Ramos (cell line): ENCODE measurements around the gene FBXO17.
"Not testable (repeated sequence)": the region's sequence is repeated elsewhere in the genome, so short reads cannot be mapped to it uniquely, and the experiment has no call there.

ENCODE experiments used
- in situ Hi-C: fragments of 300-500 bp; cut with MboI; formaldehyde crosslinking; loops from one replicate; pipeline ENCODE4 v1.14.3; 2022; ENCODE audit warnings: low sequenced_read_pairs; ENCODE audit not compliant: unreplicated experiment

The FBXO17 gene

DNA sequence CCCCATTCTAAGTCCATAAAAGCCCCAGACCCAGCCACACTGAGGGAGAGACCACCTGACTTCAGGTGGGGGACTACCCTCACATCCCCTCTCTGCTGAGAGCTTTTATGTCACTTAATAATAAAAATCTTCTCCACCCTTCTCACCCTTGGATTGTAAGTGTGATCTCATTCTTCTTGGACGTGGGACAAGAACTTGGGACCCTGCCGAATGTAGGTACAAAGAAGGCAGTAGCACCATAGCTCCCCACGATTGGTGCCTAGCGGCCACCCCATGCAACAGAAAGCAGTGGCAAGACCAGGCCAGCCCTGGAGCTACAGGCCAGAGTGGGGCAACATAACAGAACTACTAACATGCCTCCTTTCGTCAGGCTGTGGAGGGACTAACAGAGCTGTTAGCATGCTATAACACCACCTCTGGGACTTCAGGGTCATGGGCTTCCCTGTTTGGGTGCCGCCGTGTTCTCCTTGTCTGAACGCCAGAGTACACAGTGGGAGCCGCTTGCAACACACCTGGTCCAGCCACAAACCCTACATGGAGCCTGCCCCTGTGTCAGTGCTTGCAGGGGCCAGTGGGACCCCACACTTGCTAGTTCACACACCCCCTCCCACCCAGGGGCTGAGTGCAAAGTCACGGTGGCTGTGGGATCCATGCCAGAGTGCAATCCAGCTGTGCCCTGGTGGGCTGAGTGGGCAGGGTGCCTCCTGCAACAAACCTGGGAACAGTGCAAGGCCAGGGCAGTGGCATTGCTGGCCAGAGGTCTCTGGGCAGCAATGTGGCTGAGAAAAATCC lies 5.2 kb upstream of the FBXO17 start:
- in situ Hi-C loops, result no loop called here

DNA sequence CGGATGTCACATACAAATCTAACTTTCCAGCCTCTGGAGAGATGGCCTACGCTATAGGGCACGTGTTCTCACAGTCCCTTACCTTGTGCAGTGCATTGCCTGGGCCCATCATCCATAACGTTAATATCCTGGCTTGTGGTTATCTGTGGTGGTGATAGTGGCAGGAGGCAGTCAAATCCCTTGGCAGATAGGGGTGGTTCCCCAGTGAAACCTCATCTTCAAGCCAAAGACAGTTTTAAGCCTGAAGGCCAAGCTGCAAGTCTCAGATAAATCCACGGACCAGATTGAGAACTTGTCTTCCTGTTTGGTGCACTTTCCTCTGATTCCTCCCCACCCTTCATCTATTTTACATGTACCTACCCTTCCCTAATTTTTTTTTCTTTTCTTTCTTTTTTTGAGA lies 4.3 kb upstream of the FBXO17 start:
- in situ Hi-C loops, result no loop called here

DNA sequence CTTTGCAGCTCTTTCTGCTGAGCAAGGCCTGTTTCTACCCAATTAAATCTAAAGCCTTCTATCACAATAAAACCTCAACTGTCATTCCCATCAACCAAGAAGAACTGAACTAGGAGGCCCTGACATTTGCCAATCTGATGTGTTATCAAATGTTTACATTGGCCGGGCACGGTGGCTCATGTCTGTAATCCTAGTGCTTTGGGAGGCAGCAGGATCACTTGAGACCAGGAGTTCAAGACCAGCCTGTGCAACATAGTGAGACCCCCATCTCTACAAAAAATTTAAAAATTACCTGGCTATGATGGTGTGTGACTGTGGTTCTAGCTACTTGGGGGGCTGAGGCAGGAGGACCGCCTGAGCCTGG lies 2.8 kb upstream of the FBXO17 start:
- in situ Hi-C loops, result no loop called here

DNA sequence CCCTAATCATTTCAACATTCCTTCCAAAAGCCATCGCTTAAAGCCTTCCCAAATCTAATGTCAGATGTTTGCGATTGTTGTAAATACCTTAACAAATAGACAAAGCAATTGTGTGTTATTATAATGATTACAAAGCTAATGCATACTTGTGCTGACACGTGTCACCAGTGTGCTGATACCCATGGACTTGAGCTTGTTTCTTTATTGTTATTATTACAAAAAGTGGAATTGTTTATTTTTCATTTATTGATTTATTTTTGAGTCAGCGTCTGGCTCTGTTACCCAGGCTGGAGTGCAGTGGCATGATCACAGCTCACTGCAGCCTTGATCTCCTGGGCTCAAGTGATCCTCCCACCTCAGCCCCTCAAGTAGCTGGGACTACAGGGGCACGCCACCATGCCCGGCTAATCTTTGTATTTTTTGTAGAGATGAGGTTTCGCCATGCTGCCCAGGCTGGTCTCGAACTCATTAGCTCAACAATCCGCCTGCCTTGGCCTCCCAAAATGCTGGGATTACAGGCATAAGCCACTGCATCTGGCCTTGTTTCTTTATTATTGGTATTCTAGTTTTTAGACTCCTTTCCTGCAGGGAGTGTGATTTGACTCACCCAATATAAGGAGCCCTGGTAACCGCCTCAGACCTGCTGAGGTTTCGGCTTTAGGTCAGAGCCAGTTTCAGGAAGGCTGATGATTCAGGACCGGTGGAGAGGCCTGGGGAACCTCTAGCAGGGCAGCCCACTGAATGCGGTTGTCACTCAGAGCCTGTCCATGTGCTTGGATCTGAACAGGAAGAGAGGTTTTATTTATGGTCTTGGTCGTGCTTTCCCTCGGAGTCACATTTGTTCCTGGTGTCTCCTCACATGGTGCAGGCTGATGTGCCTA lies 2.1 kb upstream of the FBXO17 start:
- in situ Hi-C loops, result no loop called here

DNA sequence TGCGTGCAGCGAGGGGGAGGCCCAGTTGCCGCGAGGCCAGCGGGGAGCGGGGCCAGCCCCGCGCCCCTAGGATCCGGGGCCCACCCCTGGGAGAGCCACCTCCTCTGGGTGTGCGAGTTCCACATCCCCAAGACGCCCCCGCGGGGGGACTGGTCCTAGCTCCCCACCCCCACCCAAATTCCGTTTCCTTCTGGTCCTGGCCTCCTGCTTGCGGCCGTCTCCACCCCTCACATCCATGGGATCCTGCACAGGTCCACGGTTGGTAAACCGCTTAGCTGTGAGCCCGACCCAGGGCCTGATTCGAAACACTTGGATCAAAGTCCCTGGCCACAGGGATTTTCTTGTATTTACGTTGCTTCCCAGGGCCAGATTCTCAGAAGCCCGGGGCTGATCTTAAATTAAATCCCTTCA lies 324 bp upstream of the FBXO17 start:
- in situ Hi-C loops, result no loop called here

DNA sequence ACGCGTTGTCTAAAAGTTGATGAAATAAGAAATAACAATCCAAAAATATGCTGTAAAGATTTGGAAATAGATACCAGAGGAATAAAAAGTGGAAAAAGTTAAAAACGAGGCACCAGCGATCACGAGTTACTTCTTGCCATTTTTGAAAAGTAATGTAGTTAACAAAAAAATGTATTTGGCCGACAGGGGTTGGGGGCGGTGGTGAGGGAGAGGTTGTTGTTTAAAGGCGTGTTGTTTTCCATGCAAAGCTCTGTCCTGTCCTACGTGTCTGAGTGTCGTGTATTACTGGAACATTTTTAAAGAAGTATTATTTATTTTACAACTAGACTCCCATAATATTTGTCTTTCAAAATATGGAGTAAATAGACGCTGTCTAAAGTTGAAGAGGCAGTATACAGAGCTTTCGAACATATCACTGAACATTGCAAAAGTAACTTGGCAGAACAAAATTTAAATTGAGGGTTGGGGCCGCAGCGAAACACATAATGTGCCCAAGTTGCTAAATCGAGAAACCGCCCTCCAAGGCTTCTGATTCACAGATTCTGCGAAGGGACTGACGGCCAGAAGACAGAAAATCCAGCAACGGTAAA lies 823 bp downstream of the FBXO17 start:
- in situ Hi-C loops, result no loop called here

DNA sequence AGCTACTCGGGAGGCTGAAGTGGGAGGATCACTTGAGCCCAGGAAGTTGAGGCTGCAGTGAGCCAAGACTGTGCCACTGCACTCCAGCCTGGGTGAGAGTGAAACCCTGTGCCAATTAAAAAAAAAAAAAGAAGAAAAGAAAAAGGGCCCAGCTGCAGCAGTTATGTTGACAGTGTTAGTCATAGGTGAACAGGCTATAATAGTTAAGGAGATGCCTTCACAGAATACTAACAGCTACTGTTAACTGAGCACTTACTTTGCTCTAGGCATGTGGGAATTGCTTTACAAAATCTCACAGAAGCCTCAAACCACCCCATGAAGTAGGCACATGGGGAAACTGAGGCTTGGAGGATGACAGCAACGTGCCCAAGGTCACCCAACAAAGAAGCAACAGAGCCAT lies 3.9 kb downstream of the FBXO17 start:
- in situ Hi-C loops, result no loop called here

DNA sequence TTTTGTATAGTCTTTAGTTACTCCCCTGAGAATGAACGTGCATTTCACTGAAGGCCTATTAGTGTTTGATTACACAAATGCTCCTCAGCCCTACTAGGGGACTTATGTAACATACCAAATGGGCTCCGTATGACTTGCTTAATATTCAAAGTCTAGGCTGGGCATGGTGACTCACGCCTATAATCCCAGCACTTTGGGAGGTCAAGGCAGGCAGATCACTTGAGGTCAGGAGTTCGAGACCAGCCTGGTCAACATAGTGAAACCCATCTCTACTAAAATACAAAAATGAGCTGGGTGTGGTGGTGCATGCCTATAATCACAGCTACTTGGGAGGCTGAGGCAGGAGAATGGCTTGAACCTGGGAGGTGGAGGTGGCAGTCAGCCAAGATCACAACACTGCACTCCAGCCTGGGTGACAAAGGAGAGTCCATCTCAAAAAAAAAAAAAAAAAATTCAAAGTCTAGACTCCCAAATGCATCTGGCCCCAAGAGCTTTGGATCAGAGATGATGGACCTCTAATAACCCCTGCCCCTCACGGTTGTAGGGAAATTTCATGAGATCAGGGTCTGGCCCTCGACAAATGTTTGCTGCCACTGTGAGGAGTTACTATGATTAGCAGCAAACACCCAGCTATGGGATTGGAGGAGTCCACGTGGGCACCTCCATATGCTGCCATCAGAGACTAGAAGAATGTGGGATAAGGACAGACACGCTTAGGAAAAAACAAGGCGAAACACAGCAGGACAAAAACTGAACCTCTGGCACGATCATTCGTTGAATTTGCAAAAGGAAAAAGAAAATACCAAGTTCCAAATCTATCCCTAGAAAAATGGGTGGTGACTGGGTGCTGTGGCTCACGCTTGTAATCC lies 4.6 kb downstream of the FBXO17 start:
- in situ Hi-C loops, result no loop called here

DNA sequence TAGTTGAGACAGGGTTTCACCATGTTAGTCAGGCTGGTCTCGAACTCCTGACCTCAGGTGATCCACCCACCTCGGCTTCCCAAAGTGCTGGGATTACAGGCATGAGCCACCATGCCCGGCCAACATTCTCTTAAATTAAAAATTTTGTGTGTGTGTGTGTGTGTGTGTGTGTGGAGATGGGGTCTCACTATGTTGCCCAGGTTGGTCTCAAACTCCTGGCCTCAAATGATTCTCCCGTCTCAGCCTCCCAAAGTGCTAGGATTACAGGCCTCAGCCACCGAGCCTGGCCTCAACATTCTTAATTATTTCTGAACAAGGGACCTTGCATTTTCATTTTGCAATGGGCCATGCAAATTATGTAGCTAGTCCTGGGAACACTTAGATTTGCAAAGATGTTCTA lies 9.4 kb downstream of the FBXO17 start:
- in situ Hi-C loops, result not testable (repeated sequence)

DNA sequence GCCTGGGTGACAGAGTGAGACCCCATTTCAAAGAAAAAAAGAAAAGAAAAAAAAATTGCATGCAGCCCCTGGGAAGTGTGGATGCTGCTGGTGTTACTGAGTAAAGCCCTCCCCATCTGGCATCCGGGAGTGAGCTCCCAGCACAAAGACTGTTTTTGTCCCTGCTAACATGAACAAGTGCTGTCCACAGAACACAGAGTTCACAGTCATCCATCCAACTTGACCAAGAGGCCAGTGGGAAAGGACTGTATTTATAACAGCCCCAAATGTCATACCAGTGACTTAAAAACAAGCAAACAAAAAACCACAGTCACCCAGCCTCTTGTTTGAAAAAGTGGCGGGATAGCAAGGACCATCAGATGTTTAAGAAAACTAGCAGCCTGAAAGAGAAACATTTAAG lies 10.8 kb downstream of the FBXO17 start:
- in situ Hi-C loops, result no loop called here

DNA sequence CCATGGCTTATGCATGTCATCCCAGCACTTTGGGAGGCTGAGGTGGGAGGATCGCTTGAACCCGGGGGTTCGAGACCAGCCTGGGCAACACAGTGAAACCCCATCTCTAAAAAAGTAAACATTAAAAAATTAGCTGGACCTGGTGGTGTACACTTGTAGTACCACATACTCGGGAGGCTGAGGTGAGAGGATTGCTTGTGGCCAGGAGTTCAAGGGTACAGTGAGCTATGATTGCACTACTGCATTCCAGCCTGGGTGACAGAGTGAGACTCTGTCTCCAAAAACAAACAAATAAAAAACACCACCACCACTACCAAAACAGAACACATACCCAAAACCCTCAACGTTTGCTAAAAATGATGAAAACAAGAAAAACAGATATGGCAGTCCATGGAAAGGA lies 15.9 kb downstream of the FBXO17 start:
- in situ Hi-C loops, result no loop called here

DNA sequence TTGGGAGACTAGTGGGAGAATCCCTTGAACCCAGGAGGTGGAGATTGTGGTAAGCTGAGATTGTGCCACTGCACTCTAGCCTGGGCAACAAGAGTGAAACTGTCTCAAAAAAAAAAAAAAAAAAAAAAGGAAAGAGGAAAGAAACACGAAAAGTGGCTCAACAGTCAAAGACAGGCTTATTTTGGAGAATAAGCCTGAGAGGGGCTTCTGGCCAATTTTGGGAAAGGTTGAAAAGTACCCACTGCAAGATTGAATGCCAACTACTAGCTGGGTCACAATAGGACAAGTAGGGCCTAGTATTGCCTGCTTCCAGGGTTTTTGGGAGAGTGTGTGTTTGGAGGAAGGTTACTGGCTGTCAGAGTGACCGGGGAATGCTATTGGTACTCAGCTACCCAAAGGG lies 17.2 kb downstream of the FBXO17 start:
- in situ Hi-C loops, result no loop called here

DNA sequence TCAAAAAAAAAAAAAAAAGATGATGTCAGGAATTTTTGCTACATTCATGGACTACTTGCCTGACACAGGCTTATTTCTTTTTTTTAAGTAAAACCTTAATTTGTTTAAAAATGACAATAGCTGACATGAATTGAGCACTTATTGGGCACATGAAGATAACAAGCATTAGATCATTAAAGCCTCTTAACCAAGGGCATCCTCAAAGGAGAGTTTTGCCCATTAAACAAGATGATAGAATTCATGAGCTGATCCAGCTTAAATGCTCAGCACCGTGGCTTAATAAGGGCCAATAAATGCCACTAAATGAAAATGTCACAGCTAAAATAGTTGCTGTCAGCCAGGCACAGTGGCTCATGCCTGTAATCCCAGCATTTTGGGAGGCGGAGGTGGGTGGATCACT lies 19.3 kb downstream of the FBXO17 start:
- in situ Hi-C loops, result no loop called here

DNA sequence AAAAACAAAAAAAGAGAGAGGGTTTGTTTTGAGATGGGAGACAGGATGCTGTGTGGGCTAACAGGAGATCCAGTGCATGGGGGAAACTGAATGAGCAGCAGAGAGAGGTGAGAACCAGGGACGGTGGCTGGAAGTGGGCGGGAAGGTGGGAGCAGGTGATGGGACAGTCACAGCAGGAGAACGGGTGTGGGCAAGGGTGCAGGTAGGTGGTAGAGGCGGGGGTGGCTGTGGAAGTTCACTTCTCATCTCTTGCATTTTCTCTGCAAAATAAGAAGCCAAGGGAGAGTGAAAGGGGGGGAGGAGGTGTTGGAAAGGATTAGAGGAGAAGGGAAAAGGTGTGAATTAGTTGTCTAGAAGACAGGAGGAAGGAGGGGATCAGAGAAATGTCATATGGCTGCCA lies 21.9 kb downstream of the FBXO17 start:
- in situ Hi-C loops, result no loop called here

DNA sequence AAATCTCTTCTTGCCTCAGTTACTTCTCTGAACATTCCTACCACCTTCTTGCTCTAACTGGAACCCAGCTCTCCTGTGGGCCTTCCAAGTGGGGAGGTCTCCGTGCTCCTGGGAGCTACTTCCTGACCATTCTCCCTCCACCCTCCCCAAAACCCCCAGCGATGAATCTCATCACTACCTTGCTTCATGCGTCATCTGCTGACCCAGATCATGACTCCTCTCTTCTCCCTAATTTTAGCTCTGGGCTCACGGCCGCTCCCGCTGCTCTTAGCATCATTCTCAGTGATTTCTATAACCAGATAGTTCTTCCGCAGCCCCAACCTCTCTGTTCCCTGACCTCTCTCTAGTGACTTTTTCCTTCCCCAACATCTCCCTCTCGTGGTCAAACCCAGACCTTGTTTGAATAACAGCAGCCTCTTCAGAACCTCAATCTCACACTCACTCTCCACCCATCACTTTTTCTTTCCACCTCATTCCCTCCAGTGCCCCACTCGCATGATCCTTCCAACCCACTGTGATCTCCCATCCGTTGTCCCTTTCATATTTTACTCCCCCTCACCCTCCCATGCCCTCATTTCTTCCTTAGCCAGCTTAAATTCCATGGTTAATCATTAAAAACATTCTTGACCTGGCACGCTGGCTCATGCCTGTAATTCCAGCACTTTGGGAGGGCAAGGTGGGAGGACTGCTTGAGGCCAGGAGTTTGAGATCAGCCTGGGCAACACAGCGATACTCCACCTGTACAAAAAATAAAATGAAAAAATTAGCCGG lies 23.0 kb downstream of the FBXO17 start:
- in situ Hi-C loops, result no loop called here

DNA sequence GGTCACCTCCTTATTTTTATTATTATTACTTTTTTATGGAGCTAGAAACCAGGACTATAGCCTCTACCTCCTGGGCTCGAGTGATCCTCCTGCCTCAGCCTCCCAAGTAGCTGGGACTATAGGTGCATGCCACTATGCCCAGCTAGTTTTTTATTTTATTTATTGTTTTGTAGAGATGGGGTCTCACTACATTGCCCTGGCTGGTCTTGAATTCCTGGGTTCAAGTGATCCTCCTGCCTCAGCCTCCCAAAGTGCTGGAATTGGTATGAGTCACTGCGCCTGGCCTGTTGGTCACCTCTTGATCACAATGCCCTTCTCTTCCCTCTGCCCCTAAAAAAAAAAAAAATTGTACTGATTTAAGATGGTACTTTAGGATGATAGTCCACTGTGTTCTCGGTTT lies 24.4 kb downstream of the FBXO17 start:
- in situ Hi-C loops, result no loop called here

DNA sequence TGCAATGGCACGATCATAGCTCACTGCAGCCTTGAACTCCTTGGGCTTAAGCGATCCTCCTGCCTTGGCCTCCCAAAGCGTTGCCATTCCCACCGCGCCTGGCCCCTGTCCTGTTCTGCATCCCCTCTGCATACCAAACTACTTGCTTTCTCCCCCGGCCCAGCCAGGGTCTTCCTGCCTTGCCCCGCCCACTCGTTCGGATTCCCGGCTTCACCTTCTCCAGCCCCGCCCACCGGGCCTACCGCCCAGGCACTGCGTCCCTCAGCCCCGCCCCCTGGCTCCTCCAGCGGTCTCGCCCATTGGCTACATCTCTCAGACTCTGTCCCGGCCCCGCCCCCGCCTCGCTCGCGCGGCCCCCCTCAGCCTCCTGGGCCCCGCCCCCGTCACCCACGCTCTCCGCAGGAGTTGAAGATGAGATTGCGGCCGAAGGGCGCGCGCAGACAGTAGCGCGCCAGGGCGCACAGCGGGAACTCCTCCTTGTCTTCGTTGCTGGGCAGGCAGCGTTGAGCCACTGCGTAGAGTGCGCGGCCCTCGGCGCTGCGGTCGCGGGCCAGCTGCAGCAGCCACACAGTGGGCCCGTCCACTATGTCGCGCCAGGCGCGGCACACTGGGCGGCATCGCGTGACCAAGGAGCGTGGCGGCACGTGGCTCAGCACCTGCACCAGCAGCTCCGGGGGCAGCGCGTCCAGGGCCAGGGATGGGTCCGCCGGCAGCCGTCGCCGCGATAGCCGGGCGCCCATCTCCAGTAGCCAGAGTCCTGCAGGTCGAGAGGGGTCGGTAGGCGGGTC lies 25.8 kb downstream of the FBXO17 start:
- in situ Hi-C loops, result loop anchor here (25.0 kb wide), 2 partner anchors 412 to 537 kb away; partner anchors contain the start of gene FAM98C

DNA sequence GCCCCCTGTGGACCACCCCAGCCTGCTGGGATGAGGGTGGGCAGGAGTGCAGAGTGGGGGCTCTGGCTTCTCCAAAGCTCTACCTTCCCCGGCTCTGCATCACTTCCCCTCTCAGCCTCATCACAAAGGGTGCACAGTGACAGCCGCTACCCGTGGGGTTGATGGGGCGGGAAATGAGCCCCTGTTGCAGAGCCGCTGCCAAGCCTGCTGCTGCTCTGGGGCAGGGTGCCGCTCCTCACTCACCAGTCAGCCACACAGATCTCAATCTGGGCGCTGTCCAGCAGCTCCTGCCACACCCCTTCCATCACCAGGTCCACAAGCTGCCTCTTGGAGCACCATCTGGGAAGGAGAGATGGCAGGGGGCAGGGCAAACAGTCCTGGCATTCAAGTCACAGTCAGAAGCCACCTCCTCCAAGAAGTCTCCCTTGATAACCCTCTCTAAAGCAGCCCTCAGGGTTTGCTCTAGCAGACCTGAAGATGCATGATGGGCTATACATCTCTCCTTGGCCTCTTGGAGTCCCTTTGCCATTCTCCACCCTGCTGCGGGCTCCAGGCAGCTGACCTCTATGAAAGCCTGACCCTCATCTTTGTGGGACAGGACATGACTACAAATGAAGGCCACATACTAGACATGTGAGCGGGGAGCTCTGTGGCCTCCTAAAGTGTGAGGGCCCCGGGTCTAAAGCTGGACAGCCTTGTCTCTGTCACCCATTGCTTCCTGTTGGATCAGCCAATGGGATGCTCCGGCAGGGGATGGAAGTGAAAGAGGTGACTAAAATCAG lies 29.1 kb downstream of the FBXO17 start:
- in situ Hi-C loops, result loop anchor here (25.0 kb wide), 2 partner anchors 409 to 534 kb away; partner anchors contain the start of gene FAM98C
